GM23338 (cell line): ENCODE results near the gene CACNA1C.

Experiments used
- CREB1 ChIP-seq: fragments of 250-450 bp; sonication (Bioruptor Pico); IDR thresholded peaks from 2 replicates; pipeline ENCODE4 v1.5.0; 2020; ENCODE audit warnings: low read depth, mild to moderate bottlenecking, moderate library complexity
- CTCF ChIP-seq, 2 experiments: fragments of 200-600 bp in 1 of 2; sonication (generic) in 1 of 2; conservative IDR thresholded peaks; 2 replicates each; pipeline versions ENCODE4 v1.5.1 to v1.6.1; 2016 to 2017; ENCODE audit warnings: antibody characterized with exemption in 2 of 2, low read depth in 2 of 2, mild to moderate bottlenecking in 2 of 2, moderate library complexity in 1 of 2
- ETS1 ChIP-seq: IDR thresholded peaks from 2 replicates; pipeline ENCODE4 v1.6.1; 2016; ENCODE audit warnings: antibody characterized with exemption
- EZH2 ChIP-seq: fragments of 200-600 bp; sonication (generic); IDR thresholded peaks from one replicate; pipeline ENCODE4 v1.8.0; 2017; ENCODE audit warnings: antibody characterized with exemption, mild to moderate bottlenecking, low read depth; ENCODE audit not compliant: unreplicated experiment
- EZH2phosphoT487 ChIP-seq: fragments of 200-600 bp; sonication (generic); IDR thresholded peaks from one replicate; pipeline ENCODE4 v1.8.1; 2018; ENCODE audit warnings: antibody characterized with exemption; ENCODE audit not compliant: unreplicated experiment
- JUNB ChIP-seq: IDR thresholded peaks from one replicate; pipeline ENCODE4 v1.6.1; 2016; ENCODE audit warnings: antibody characterized with exemption; ENCODE audit not compliant: unreplicated experiment
- NANOG ChIP-seq: IDR thresholded peaks from 2 replicates; pipeline ENCODE4 v1.6.1; 2016; ENCODE audit warnings: antibody characterized with exemption, borderline replicate concordance
- POLR2AphosphoS5 ChIP-seq: IDR thresholded peaks from 2 replicates; pipeline ENCODE4 v1.6.1; 2016; ENCODE audit warnings: antibody characterized with exemption, low read depth
- REST ChIP-seq: IDR thresholded peaks from one replicate; pipeline ENCODE4 v1.6.1; 2018; ENCODE audit warnings: antibody characterized with exemption; ENCODE audit not compliant: unreplicated experiment
- STAT1 ChIP-seq: IDR thresholded peaks from one replicate; pipeline ENCODE4 v1.6.1; 2016; ENCODE audit warnings: antibody characterized with exemption; ENCODE audit not compliant: unreplicated experiment
- ZNF114 ChIP-seq: fragments of 250-450 bp; sonication (Bioruptor Pico); IDR thresholded peaks from 2 replicates; pipeline ENCODE4 v1.5.0; 2020; ENCODE audit warnings: mild to moderate bottlenecking, moderate library complexity
- ZNF462 ChIP-seq: fragments of 250-450 bp; sonication (Bioruptor Pico); IDR thresholded peaks from 2 replicates; pipeline ENCODE4 v1.5.0; 2020; ENCODE audit warnings: mild to moderate bottlenecking, moderate library complexity

GRCh38 chr12:2016862-2017545 lies 35.8 kb upstream of the CACNA1C start:
- no peak for TF ChIP-seq ZNF462 (CRISPR knock-in tag)
- no peak for TF ChIP-seq CTCF (conservative IDR thresholded peaks at IDR 0.05; ENCODE audit: low read depth in 2 of 2)
- no peak for TF ChIP-seq NANOG
- no peak for TF ChIP-seq POLR2AphosphoS5
- no peak for TF ChIP-seq REST
- no peak for TF ChIP-seq EZH2phosphoT487
- TF ChIP-seq CREB1 (CRISPR knock-in tag): no peak
- no peak for TF ChIP-seq EZH2
- no peak for TF ChIP-seq ETS1
- TF ChIP-seq JUNB: no peak
- no peak for TF ChIP-seq STAT1
- TF ChIP-seq ZNF114 (CRISPR knock-in tag): no peak
